C4-2B (cell line): ENCODE data around the gene TAF13.

Experiments used
- H3K27ac ChIP-seq: fragments of 450-650 bp; 2 replicates; pipeline ENCODE4 v1.5.1; 2017
- CTCF ChIP-seq: fragments of 450-650 bp; conservative IDR thresholded peaks from 2 replicates; pipeline ENCODE4 v1.5.1; 2017; ENCODE audit warnings: mild to moderate bottlenecking
- ZFX ChIP-seq: fragments of 450-650 bp; IDR thresholded peaks from 2 replicates; pipeline ENCODE4 v1.6.1; 2017

TAF13 gene

DNA sequence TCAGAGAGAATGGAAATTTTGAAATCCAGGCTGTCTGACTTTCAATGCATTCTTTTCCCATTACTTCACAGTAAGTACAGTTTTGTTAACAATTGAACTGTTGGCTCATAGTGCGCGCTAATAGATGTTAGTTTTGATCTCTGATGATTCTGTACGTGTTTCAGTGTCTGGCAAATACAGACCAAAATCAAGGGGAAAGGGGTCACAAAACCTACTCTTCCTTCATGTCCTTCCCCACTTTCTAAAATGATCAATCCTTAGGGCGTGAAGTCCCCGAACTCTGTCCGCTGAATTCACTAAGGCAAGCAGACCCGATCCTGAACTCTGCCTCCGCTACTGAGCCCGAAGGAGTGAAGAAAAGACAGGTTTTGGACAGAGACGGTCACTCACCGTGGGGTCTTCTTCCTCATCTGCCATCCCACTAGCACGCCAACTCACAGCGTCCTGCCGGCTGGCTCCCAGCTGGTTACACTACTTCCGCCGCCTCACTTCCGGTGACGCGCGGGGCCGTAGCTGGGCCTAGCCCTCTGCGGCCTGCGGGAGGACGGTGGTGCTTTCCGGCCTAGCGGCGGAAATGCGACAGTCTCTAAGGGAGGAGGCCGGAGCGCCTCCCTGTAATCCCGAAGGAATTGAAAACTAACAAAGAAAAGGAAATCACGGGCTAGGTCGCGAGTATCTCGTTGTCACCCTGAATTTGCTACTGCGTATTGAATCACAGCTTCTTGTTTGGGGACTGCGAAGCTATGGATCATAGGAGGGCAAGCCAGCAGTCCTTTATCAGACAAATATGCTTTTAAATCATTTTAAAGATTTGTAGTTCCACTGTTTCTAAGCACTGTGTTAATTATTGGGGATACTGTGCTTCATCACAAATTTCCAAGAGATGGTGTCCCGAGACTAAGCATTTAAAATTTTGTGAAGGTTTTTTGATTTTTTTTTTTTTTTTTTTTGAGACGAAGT is at the start of gene TAF13:
Gene TAF13, minus strand, starts transcription at position 473 of the 960 bp plus-strand sequence. Its CDS starts 56 bp downstream, at position 417.
- H3K27ac ChIP-seq = peak within 1 kb of the TSS; percentile 80
- TF ChIP-seq CTCF = no peak
- peak; percentile 89; the same call in 1 of the 2 replicates for TF ChIP-seq ZFX

DNA sequence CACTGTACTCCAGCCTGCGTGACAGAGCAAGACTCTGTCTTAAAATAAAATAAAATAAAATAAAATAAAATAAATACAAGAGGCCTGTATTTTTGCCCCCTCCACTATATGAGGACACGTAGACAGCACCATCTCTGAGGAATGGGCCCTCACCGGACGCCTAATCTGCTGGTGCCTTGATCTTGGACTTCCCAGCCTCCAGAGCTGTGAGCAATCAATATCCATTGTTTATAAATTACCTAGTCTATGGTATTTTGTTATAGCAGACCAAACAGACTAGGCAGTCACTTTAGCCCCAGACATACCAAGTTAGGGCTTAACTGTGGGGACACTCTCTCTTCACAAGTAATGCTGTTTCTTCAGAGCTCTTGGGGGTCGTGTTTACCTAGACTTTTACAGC is 44.6 kb upstream of the TAF13 start:
- TF ChIP-seq CTCF (no peak), ZFX (no peak)
- no peak overlapping the region for H3K27ac ChIP-seq

DNA sequence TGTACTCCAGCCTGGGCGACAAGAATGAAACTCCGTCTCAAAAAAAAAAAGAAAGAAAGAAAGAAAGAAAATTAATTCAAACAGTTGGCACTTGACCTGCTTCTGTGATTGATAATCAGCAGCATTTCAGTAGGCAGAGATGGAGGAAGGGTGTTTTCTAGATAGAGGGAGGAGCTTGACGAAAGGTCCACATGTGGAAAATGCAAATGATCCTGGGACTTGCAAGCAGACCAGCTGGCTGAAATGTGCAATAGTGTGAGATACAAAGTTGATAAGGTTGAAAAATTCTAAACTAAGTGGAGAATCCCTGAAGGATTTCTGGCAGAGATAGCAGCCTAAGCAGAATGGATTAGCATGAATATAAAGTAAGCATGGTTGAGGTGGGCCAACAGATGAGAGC is 42.3 kb upstream of the TAF13 start:
- no peak overlapping the region for H3K27ac ChIP-seq
- TF ChIP-seq ZFX (no peak), CTCF (no peak)

GRCh38 chr1:109116286-109116685 is 40.5 kb upstream of the TAF13 start:
- TF ChIP-seq ZFX (no peak), CTCF (no peak)
- H3K27ac ChIP-seq = peak overlapping the region; percentile 23

- H3K27ac ChIP-seq = no peak overlapping the region
- no peak for TF ChIP-seq CTCF
- no peak for TF ChIP-seq ZFX
Observed at GRCh38 chr1:109115685-109116084, 39.9 kb upstream of the TAF13 start.

GRCh38 chr1:109114342-109114674 is 38.5 kb upstream of the TAF13 start:
- TF ChIP-seq CTCF (no peak), ZFX (no peak)
- no peak overlapping the region for H3K27ac ChIP-seq

- no peak within 1 kb of the TSS for H3K27ac ChIP-seq
- TF ChIP-seq CTCF (no peak), ZFX (no peak)
Observed at GRCh38 chr1:109113590-109114341, 38.0 kb upstream of the TAF13 start, which contains the start of gene ELAPOR1. Gene ELAPOR1 (plus strand): TSS chr1:109114115. CDS start chr1:109114184, 69 bp downstream.
